Esophagus squamous epithelium (tissue), 5 donors: Measurements from ENCODE around the gene HSPG2. TPM values are rescaled to one million over a fixed set of nuclear protein-coding genes. Genes with fewer than 3 reads are reported as not detected.

Experiments used
- DNase-seq: peaks from one replicate; lab custom pipeline; 2025; lab: John Stamatoyannopoulos, UW
- H3K27ac ChIP-seq, 4 donors: fragments of 200-600 bp; sonication (generic); one replicate each; pipeline ENCODE4 v1.5.1; 2016 to 2019; ENCODE audit warnings: mild to moderate bottlenecking in 1 of 4
- H3K27me3 ChIP-seq, 4 donors: fragments of 200-600 bp; sonication (generic); 1 replicate in 3 of 4; 2 replicates in 1 of 4; pipeline versions ENCODE4 v1.5.1 to v1.6.0; 2017 to 2021; ENCODE audit warnings: antibody characterized with exemption in 1 of 4
- H3K36me3 ChIP-seq, 3 donors: fragments of 200-600 bp; sonication (generic); one replicate each; pipeline ENCODE4 v1.5.1; 2016 to 2019
- H3K4me1 ChIP-seq, 3 donors: fragments of 200-600 bp; sonication (generic); one replicate each; pipeline ENCODE4 v1.5.1; 2017 to 2019
- H3K4me3 ChIP-seq, 4 donors: fragments of 200-600 bp; sonication (generic); 1 replicate in 3 of 4; 2 replicates in 1 of 4; pipeline ENCODE4 v1.5.1; 2016 to 2019; ENCODE audit warnings: mild to moderate bottlenecking in 2 of 4, moderate library complexity in 1 of 4
- H3K9me3 ChIP-seq, 3 donors: fragments of 200-600 bp; sonication (generic); one replicate each; pipeline ENCODE4 v1.5.1; 2016 to 2019
- POLR2A ChIP-seq, 4 donors: fragments of 450-650 bp; IDR thresholded peaks; one replicate each; pipeline ENCODE4 v1.6.1; 2017; ENCODE audit warnings: antibody characterized with exemption in 4 of 4, mild to moderate bottlenecking in 4 of 4, moderate library complexity in 3 of 4
- WGBS, 2 donors: methylation state at CpG; one replicate each; pipeline ENCODE4 v1.1.5; 2018; 5-methylcytosine and 5-hydroxymethylcytosine counted together
- intact Hi-C: fragments of 100-400 bp; cut with DNase I; formaldehyde crosslinking; loops from one replicate; pipeline ENCODE4 v1.15.0; 2022
- total RNA-seq, 4 donors: library from RNA; depleted of rRNA; stranded (reverse); fragments of >200 nt; gene quantifications; one replicate each; pipeline ENCODE4 v1.1.0, GENCODE V29; 2016
- TF ChIP-seq, protein P1 (sequence below), 6 experiments: fragments of 450-650 bp in 4 of 6; fragments of 200-600 bp in 2 of 6; sonication (generic) in 2 of 6; IDR thresholded peaks; one replicate each; pipeline ENCODE4 v1.5.1; 2016 to 2019; ENCODE audit warnings: antibody characterized with exemption in 6 of 6, mild to moderate bottlenecking in 4 of 6, moderate library complexity in 4 of 6
- donor health status: DM: yes; HTN: yes; CAD: no.

The HSPG2 gene
- total RNA-seq, 4 donors from 2014 or later, result 44.9 to 107 (median 54.2) TPM

DNA sequence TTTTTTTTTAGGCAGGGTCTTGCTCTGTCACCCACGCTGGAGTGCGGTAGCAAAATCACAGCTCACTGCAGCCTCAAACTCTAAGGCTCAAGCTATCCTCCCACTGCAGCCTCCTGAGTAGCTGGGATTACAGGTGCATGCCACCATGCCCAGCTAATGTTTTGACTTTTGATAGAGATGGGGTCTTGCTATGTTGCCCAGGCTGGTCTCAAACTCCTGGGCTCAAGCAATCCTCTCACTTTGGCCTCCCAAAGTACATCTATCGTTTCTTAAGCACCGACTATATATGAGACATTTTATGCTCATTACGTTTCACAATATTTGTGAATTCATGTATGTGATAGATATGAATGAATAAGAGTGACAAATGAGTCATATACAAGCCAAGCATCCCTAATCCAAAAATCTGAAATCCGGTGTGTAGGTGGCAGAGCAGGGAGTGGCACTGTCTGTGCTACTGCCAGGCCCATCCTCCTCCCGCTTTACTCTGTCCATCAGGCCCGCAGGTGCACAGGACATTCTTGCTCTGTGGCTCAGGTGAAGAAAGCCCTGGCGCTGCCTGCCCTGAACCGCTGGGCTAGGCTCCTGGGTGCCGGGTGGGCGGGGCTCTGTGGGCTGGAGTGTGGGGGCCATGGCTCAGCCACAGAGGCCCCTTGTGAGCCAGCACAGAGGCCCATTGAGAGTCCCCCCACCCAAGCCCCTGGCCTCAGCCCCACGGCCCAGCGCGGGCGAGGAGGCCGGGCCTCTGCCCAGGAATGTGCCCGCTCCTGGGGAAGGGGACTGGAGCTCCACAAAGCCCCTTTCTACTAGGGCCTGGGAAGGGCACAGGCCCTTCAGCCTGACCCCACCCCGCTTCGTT is 45.3 kb downstream of the HSPG2 start:
- H3K4me3 ChIP-seq, result no peak overlapping the region
- no peak for TF ChIP-seq POLR2A (IDR thresholded peaks at IDR 0.05)
- TF ChIP-seq, protein P1, sequence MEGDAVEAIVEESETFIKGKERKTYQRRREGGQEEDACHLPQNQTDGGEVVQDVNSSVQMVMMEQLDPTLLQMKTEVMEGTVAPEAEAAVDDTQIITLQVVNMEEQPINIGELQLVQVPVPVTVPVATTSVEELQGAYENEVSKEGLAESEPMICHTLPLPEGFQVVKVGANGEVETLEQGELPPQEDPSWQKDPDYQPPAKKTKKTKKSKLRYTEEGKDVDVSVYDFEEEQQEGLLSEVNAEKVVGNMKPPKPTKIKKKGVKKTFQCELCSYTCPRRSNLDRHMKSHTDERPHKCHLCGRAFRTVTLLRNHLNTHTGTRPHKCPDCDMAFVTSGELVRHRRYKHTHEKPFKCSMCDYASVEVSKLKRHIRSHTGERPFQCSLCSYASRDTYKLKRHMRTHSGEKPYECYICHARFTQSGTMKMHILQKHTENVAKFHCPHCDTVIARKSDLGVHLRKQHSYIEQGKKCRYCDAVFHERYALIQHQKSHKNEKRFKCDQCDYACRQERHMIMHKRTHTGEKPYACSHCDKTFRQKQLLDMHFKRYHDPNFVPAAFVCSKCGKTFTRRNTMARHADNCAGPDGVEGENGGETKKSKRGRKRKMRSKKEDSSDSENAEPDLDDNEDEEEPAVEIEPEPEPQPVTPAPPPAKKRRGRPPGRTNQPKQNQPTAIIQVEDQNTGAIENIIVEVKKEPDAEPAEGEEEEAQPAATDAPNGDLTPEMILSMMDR (IDR thresholded peaks at IDR 0.05), result no peak
- intact Hi-C loops, result no loop called here
- H3K36me3 ChIP-seq, result peaks cover 4 to 92% (median 28%) of the 10 kb centered on the region in 3 donors
- H3K27me3 ChIP-seq, result no peaks in the 10 kb centered on the region
- WGBS, 2 donors, result 53 to 68% methylated on average over 7 to 10 of the region's 20 CpGs
- peaks cover 21 to 54% (median 22%) of the 10 kb centered on the region in 3 donors for H3K4me1 ChIP-seq
- no peak for DNase-seq
- peak overlapping the region; percentile 7 to 97 (median 53) for H3K27ac ChIP-seq
- no peaks in the 10 kb centered on the region for H3K9me3 ChIP-seq

DNA sequence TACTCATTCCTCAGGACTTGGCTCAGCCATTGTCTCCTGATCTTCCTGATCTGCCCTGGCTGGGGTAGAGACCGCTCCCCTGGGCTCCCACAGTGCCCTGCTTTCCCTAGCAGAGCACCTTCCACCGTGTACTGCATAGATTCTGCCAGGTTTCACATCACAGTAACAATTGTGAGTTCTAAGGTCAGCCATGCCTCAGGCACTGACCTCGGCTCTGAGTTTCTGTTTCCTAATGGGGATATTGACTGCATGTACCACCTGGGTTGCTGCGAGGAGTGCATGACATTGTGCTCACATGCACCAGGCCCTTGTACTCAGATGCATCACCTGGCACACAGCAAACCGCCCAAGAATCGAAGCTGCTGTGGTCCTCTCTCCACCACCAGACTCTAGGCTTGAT is 46.0 kb downstream of the HSPG2 start:
- intact Hi-C loops, result no loop called here

DNA sequence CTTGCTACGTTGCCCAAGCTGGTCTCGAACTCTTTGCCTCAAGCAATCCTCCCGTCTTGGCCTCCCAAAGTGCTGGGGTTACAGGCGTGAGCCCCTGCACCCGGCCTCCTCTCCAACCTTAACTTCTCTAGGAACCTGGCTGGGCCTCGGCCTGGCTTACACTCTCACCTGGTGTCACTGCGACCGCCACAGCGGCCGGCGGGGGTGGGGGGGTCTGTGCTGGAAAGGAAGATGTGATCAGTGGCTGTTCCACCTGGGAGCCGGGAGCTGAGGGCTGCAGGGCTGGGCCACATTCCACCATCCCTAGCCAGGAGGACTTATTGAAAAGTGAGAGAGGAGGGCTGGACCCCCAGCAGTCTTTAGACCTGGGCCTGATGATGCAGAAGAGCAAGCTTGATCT is 48.6 kb downstream of the HSPG2 start:
- Histone ChIP-seq H3K27ac (no peak overlapping the region), H3K4me1 (peaks cover 0 to 23% (median 8%) of the 10 kb centered on the region in 3 donors), H3K27me3 (no peaks in the 10 kb centered on the region), H3K36me3 (peaks cover 9 to 100% (median 48%) of the 10 kb centered on the region in 3 donors), H3K4me3 (no peak overlapping the region), H3K9me3 (no peaks in the 10 kb centered on the region)
- no peak for DNase-seq
- WGBS, 2 donors, result 81 to 86% methylated on average over 5 to 6 of the region's 12 CpGs
- no peak for TF ChIP-seq POLR2A (IDR thresholded peaks at IDR 0.05)
- TF ChIP-seq, protein P1 (IDR thresholded peaks at IDR 0.05), result no peak
- intact Hi-C loops, result no loop called here

More for the DNA sequence above, 46.0 kb downstream of the HSPG2 start:
- peak overlapping the region in 3 of 4 donors; percentile 16 to 58 (median 26) for H3K27ac ChIP-seq
- H3K4me3 ChIP-seq, result no peak overlapping the region
- H3K36me3 ChIP-seq, result peaks cover 7 to 99% (median 29%) of the 10 kb centered on the region in 3 donors
- 74 to 90% methylated on average over 5 to 6 of the region's 6 CpGs for WGBS, 2 donors
- no peak for DNase-seq
- H3K4me1 ChIP-seq, result peaks cover 13 to 46% (median 15%) of the 10 kb centered on the region in 3 donors
- TF ChIP-seq, protein P1 (IDR thresholded peaks at IDR 0.05), result no peak
- TF ChIP-seq POLR2A (IDR thresholded peaks at IDR 0.05), result no peak
- no peaks in the 10 kb centered on the region for H3K9me3 ChIP-seq
- no peaks in the 10 kb centered on the region for H3K27me3 ChIP-seq

DNA sequence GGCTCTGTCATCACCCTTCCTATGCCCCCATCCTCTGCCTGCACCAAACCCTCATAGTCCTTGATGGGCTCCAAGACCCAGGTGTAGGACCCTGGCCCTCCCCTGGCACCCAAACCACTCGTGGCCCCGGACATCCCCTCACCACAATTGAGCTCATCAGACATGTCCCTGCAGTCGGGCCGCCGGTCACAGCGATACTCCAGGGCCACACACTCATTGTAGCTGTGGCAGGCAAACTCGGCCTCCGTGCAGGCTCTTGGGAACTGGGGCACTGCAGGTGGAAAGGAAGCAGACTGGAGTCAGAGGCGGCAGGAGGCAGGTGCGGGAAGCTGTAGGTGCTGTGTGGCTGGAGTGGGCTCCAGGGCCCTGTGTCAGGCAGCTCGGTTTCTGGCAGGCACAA is 49.3 kb downstream of the HSPG2 start:
- DNase-seq, result no peak
- Histone ChIP-seq H3K27ac (peak overlapping the region in 1 of 4 donors; percentile 49), H3K4me3 (no peak overlapping the region), H3K36me3 (peaks cover 9 to 100% (median 48%) of the 10 kb centered on the region in 3 donors), H3K9me3 (no peaks in the 10 kb centered on the region), H3K27me3 (no peaks in the 10 kb centered on the region), H3K4me1 (peaks cover 0 to 17% (median 8%) of the 10 kb centered on the region in 3 donors)
- TF ChIP-seq, protein P1 (IDR thresholded peaks at IDR 0.05), result no peak
- no peak for TF ChIP-seq POLR2A (IDR thresholded peaks at IDR 0.05)
- intact Hi-C loops, result no loop called here
- WGBS, 2 donors, result 74 to 93% methylated on average over 5 of the region's 11 CpGs

DNA sequence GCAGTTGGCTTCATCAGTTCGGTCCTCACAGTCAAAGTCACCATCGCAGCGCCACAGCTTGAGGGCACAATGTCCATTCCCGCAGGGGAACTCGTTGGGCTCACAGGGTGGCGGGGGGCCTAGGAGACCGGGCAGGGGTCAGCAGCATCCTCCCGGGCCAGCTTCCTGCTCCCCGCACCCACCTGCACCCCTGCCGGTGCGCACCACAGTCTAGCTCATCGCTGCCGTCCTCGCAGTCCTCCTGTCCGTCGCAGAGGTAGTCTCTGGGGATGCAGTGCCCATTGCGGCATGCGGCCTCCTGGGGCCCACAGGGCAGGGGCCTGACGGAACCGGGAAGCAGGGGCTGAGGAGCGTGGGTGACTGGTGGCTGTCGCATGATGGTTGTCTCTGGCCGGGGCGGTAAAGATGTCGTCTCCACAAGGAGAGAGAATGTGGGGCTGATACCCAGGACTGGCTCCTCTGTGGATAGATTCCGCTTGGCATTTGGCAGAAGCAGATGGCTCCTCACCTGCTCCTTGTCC is 49.8 kb downstream of the HSPG2 start:
- Histone ChIP-seq H3K27me3 (no peaks in the 10 kb centered on the region), H3K36me3 (peaks cover 9 to 100% (median 48%) of the 10 kb centered on the region in 3 donors), H3K4me3 (no peak overlapping the region), H3K27ac (peak overlapping the region in 2 of 4 donors; percentile 13 to 49), H3K4me1 (peaks cover 0 to 14% (median 6%) of the 10 kb centered on the region in 3 donors), H3K9me3 (no peaks in the 10 kb centered on the region)
- WGBS, 2 donors, result 89 to 91% methylated on average over 7 to 17 of the region's 26 CpGs
- TF ChIP-seq POLR2A (IDR thresholded peaks at IDR 0.05), result no peak
- TF ChIP-seq, protein P1 (IDR thresholded peaks at IDR 0.05), result no peak
- intact Hi-C loops, result no loop called here
- no peak for DNase-seq
